SKM-1 (cell line): ENCODE results near the gene SAP25.

Experiments
- DNase-seq: peaks from one replicate; lab custom pipeline; 2025; ENCODE audit not compliant: unreplicated experiment; lab: John Stamatoyannopoulos, UW

Gene SAP25

DNA sequence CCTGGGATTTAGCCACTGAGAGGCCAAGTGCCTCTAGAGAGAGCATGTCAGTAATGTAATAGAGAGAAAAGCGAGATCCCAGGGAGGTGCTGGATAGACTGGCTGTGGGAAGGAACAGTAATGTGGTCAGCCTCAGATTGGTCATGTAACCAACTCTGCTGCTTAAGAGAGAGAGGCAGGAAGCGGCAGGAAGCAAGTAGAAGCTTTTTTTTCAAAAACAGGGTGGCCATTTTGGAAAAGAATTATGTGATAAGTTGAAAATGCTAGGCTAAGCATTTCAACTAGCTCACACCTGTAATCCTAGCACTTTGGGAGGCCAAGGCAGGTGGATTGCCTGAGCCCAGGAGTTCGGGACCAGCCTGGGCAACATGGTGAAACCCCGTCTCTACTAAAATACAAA, 24.7 kb upstream of the SAP25 start:
- no peak for DNase-seq

DNA sequence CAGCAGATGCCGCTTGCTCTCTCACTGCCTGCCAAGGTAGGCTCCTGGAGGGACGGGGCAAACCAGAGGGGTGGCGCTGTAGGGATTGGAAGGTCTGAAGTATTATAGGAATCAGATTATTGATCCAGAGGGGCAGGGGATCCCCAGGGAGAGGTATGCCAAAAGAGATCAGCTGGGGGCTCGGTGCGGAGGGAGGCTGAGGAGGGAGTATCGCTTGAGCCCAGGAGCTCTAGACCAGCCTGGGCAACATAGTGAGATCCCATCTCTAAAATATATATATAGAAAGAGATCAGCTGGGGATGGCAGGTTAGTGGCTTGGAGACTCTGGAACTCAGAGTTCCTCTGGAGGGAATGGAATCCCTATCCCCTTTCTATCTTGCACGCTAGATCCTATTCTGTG, 21.5 kb upstream of the SAP25 start:
- DNase-seq: no peak

GRCh38 chr7:100591596-100591995, 17.9 kb upstream of the SAP25 start:
- no peak for DNase-seq

DNA sequence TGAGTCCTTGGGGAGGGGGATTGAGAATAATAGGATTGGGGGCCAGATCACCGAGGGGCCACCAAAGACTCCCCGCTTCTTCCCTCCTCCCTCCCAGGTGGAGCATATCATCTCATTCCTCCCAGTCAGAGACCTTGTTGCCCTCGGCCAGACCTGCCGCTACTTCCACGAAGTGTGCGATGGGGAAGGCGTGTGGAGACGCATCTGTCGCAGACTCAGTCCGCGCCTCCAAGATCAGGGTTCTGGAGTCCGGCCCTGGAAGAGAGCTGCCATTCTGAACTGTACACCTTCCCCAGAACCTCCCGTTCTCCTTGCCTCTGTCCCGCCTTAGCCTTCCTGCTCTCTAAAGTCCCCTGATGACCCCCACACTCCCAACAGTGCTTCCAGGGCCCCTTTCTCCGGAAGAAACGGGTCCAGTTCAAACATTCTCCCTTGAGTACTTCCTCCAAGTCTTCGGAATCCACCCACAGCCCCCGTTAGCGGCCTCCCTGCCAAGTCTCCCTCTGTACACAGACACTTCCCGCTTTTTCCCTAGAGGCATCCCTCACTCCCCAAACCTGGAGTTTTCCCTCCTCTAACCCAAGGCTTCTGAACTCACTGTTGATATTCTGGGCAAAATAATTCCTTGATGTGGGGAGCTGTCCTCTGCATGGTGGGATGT, 16.5 kb upstream of the SAP25 start:
- no peak for DNase-seq

DNA sequence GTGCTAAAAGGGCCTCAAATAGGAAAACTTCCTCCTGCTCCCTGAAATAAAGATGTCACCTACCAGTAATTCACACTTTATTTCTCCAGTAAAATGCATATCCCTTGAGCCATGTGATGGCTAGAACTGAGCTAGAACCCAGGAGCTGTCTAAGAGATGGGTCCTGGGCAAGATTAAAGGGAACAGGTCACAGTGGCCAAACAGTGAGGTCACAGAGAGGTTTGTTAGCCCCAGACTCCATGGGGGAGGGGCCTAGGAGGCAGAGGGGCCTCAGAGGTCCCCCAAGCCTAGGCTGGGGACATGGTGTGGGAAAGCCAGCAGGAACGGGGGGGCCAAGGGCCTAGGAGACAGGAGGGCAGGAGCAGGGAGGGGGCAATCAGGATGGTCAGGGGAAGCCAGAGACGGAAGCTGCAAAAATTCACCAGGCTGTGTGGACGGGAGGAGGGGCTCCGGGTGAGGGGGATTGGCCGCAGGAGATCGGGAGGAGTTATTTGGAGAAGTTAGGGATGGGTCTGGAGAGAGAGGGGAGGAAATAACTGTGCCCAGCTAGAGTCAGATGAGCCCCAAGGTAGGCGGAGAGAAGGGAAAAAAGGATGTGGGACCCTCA, 15.7 kb upstream of the SAP25 start:
- DNase-seq: no peak

DNA sequence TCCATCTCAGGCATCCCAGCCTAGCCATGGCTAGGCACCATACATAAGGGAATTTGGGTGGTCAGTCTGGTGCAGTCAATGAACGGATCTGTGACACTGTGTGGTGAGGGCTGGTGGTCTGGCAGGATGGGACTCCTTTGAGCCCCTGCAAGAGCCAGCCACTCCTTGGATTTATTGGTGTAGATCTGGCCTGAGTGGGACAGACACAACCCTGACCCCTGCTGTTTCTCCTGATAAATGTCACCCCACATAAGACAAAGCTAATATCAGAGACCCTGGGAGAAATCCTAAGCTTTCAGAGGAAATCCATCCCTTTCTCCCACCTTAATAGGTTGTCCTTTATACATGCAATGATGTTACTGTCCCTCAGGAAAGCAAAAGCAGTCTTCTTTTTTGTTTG, 14.7 kb upstream of the SAP25 start:
- no peak for DNase-seq

GRCh38 chr7:100586266-100587025, 12.7 kb upstream of the SAP25 start, which contains the start of gene FBXO24:
Gene FBXO24 (plus strand): TSS chr7:100586328. CDS start chr7:100586626, 298 bp downstream.
- peak; percentile 97 for DNase-seq

GRCh38 chr7:100585511-100586265, 12.0 kb upstream of the SAP25 start, which contains the start of gene LRCH4:
Gene LRCH4 (minus strand): TSS chr7:100586129. CDS start chr7:100586100, 29 bp downstream.
- no peak for DNase-seq

GRCh38 chr7:100584683-100585510, 11.2 kb upstream of the SAP25 start:
- DNase-seq: no peak

GRCh38 chr7:100584054-100584682, 10.5 kb upstream of the SAP25 start:
- peak; percentile 94 for DNase-seq

DNA sequence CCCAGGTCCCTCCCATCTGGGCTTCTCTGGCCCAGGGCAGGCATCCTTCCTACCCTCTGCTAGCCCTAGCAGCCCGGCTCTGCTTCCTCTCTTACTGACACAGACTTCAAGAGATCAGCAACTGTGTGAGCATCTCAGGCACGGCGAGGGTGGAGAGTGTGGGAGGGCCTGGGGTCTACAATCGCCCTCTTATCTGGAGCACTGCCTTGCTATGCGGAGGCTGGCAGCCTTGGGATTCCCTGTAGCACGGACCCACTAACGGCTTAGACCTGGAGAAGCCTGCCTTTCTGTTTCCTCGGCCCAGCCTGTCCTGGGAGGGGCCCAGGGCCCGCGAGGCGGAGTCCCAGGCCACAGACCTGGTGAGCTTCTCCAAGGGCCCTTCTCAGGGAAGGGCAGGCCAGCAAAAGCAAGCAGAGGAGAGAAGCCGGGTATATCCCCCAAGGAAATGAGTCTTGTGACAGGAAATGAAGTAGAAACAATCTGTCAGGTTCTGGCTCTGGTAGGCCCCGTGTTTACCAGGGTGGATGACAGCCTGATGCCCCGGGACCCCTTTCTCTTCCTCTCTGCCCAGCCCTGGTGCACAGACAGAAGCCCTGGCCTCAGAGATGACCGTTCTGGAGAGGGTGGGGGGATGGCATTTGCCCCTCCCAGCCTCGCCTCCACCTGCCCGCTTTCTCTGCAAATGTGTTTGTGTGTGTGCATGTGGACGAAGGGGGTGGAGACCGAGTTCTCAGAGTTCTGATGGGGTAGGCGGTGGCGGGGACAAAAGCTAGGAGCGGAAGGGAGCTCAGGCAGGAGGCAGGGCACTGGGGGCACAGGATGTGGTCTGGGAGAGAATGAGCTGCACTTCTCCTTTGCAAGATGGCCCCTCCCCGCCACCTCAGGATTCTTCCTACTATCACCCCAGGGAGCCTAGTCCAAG, 9.7 kb upstream of the SAP25 start:
- peak; percentile 94 for DNase-seq

GRCh38 chr7:100582650-100583049, 8.9 kb upstream of the SAP25 start:
- DNase-seq: no peak

GRCh38 chr7:100582041-100582579, 8.4 kb upstream of the SAP25 start:
- DNase-seq: no peak

- DNase-seq: no peak
Measured at GRCh38 chr7:100580466-100581283, 7.0 kb upstream of the SAP25 start.

- DNase-seq: no peak
Measured at GRCh38 chr7:100578246-100579183, 4.8 kb upstream of the SAP25 start.

GRCh38 chr7:100577507-100577906, 3.8 kb upstream of the SAP25 start:
- DNase-seq: no peak

DNA sequence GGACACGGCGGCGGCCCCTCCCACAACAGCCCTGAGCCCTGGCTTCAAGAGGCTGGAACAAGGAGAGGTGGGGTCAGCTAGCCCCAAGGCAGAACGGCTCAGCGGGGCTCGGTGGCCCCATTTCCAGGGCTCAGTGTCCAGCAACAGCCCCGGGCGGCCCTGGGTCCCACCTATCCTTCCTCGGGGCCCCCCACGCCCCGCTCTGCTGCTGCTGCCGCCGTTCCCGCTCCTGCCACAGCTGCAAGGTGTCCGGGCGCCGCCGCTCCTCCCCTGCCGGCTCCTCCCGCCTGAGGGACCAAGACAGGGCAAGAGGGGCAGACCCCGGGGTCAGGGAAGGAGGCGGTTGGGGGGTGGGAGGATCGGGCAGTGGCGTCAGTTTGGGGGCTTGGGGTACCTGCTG, 3.4 kb upstream of the SAP25 start:
- no peak for DNase-seq
